NOMO-1 treated with dmso at 0.1 percent for 144 hours (cell line): ENCODE results near the gene HOXC9.

Source experiments
- DNase-seq: peaks from one replicate; lab custom pipeline; 2025; ENCODE audit not compliant: unreplicated experiment; lab: John Stamatoyannopoulos, UW

Gene HOXC9

DNA sequence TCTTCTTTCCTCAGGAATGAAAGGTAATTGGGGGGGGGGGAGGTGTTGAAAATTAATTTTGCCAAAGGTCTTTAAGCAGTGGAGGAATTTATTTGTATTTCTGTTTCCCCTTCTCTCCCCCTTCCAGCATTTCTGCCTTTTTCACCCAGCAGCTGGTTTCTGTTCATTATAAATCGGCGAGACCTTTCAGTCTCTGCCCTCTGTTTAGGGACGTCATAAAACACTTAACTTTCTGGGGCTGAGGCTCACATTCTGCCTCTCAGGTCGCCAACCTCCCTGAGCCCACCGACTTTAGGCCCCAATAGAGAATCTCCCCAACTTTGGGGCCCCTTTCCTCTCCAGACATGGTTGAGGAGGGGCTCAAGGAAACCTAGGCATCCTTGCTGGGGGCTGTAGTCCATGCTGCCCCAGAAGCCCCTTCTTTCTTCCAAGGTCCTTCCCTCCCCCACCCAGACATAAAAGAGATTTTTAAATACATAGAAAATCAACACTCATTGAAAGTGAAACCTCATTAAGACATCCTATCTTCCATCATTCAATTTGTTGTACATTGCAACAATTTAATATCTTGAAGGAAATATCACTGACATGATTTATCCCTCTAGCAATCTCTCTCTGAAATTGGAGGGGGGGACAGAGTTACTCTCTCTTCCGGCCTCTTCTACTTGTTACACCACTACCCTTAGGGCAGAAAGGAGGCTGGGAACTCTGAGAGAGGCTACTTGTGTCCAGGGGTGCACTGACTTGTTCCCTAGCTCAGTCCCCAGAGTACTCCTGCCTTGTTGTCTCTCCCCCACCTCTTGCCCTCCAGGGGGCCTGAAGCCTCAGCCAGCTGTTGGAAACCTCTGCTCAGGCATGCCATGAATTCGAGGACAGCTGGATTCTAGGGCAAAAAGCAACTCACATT, 25.8 kb downstream of the HOXC9 start:
- no peak for DNase-seq

DNA sequence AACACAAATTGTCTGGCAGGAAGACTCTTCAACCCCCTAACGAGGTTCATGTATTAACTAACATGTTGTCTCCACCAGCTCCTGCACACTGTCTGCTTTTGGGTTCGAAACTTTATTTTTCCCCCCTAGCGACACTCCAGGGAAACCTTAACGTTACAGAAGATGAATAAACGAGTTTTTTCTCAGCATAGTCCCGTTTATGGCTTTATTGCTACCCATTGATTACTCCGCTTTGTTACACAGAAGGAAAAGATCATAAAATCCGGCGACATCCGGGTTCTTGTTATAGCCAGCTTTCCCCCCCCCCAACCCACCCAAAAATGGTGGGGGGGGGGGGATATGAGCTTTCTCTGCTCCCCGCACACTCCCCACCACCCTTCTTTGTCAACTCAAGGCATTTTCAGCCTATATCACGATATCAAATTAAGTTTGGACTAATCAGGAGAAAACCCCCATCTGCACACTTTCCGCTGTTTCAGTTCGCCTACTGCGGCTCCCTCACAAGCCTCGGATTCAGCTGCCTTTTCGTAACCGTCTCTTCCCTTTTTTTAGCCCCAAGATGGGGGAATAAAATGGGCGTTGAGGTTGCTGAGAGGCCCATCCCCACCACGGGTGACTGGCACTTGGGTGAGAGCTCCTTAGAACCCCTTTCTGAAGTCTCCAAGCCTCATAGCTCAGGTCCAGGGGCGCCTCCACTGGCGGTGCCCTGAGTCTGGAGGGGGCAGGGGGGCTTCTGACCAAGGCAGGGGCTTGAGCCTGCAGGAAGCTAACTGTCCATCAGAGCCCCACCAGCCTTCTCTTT, 26.9 kb downstream of the HOXC9 start:
- DNase-seq, result peak; percentile 57

DNA sequence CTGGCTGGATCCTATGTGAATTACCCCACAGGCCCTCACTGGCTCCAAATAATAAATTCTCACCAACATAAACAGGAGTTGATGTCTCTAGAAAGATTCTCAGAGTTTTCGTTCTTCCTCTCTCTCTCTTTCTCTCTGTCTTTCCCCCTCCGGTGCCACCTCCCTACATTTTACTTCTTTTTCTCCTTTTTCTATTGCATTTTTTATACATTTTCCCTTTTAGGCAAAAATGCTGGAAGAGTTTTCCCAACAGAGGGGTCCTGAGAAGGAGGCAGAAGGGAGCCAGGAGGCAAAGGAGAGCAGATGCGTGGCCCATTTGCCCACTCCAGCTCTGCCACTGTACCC, 27.5 kb downstream of the HOXC9 start:
- no peak for DNase-seq

DNA sequence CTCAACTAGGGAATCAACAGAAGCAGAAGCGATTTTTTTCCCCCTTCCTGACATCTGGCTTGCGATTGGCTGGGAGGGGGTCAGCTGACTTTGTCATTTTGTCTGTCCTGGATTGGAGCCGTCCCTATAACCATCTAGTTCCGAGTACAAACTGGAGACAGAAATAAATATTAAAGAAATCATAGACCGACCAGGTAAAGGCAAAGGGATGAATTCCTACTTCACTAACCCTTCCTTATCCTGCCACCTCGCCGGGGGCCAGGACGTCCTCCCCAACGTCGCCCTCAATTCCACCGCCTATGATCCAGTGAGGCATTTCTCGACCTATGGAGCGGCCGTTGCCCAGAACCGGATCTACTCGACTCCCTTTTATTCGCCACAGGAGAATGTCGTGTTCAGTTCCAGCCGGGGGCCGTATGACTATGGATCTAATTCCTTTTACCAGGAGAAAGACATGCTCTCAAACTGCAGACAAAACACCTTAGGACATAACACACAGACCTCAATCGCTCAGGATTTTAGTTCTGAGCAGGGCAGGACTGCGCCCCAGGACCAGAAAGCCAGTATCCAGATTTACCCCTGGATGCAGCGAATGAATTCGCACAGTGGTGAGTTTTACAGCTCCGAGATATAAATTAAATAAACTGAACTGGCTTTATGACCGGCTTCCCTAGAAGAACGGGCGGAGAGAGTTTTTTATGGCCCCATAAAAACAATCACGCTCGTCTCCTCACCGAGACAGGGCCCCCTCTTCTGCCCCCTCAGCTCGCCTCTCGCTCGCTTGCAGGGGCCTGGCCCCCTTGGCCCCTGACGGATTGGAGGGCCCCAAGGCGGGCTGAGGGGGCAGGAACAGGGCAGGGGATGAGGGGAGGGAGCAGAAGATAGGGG, 28.6 kb downstream of the HOXC9 start, which contains the start of gene HOXC6:
HOXC6 (plus strand) TSS at position 127 of the 888 bp plus-strand sequence; CDS start at position 209, 82 bp downstream.
- peak; percentile 75 for DNase-seq

DNA sequence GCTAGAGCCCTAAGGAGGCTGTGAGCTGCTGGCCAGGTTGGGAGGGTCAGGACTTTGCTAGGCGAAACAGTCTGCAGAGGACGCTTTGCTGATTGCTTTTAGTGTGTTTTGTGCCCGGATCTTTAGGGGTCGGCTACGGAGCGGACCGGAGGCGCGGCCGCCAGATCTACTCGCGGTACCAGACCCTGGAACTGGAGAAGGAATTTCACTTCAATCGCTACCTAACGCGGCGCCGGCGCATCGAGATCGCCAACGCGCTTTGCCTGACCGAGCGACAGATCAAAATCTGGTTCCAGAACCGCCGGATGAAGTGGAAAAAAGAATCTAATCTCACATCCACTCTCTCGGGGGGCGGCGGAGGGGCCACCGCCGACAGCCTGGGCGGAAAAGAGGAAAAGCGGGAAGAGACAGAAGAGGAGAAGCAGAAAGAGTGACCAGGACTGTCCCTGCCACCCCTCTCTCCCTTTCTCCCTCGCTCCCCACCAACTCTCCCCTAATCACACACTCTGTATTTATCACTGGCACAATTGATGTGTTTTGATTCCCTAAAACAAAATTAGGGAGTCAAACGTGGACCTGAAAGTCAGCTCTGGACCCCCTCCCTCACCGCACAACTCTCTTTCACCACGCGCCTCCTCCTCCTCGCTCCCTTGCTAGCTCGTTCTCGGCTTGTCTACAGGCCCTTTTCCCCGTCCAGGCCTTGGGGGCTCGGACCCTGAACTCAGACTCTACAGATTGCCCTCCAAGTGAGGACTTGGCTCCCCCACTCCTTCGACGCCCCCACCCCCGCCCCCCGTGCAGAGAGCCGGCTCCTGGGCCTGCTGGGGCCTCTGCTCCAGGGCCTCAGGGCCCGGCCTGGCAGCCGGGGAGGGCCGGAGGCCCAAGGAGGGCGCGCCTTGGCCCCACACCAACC, 29.8 kb downstream of the HOXC9 start:
- DNase-seq, result no peak

DNA sequence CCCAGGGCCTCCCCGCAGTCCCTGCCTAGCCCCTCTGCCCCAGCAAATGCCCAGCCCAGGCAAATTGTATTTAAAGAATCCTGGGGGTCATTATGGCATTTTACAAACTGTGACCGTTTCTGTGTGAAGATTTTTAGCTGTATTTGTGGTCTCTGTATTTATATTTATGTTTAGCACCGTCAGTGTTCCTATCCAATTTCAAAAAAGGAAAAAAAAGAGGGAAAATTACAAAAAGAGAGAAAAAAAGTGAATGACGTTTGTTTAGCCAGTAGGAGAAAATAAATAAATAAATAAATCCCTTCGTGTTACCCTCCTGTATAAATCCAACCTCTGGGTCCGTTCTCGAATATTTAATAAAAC, 30.5 kb downstream of the HOXC9 start:
- DNase-seq, result no peak

DNA sequence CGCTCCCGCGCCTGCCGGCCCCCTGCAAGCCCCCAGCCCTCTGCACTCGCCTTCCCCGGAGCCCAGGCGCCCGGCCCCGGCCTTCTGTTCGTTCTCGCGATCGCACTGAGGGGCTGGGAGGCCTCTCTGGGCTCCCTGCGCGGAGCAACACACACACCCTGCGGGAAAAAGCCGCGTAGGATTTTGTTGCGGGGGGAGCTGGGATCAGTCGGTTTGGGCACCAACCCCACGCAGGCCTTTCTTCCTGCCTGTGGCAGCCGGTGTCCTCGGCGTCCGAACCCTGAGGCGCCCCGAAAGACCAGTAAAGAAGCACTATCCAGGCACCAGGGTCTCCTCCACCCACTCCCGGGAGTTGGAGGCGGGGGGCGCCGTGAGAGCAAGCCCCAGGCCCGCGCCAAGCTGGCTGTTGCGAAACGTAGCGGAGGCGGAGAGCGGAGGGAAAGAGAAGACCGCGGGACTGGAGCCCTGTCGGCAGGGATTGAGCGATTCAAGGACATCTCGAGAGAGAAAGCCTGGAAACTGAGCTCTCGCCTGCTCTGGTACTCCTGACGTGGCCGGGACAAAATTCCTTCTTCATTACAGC, 31.0 kb downstream of the HOXC9 start:
- no peak for DNase-seq

DNA sequence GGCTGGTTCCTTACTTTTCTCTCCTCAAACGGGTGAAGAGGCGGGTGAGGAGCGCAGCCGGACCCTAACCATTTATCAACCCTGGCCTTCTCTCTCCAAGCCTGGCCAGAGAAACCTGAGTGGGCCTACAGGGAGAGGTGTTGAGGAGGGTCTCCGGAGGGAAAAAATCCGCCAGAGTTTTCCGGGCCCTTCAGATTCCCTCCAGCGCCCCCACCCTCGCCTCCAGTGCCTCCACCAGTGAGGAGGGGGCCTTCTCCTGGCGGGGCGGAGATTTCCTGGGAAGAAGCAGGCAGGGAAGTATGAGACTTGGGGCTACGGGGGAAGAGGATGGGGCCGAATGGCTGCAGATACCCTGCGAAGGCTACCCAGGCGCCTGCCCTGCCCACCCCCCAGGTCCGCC, 31.5 kb downstream of the HOXC9 start:
- DNase-seq, result no peak

DNA sequence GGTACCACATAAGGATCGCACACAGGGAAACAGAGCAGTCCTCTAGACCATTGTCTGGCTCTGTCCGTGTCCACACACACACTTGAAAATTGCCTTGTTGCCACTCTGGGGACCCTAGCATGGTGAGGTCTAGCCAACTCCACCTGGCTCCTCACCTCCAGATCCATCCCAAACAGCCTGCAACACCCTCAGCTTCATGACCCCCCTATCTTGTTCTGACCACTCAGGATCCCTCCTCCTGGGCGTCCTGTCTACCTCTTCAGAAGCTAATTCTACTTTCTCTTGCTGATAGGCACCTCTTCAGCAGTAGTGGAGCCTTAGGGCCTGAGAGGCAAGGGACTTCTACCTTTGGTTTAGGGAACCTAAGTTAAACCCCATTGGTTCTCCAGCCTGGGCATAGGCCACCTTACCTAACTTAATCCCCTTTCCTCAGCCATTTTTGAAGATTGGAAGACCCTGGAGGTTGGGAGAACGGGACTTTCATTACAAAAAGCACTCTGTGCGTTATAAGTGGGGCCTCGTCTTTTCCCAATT, 32.2 kb downstream of the HOXC9 start:
- no peak for DNase-seq

DNA sequence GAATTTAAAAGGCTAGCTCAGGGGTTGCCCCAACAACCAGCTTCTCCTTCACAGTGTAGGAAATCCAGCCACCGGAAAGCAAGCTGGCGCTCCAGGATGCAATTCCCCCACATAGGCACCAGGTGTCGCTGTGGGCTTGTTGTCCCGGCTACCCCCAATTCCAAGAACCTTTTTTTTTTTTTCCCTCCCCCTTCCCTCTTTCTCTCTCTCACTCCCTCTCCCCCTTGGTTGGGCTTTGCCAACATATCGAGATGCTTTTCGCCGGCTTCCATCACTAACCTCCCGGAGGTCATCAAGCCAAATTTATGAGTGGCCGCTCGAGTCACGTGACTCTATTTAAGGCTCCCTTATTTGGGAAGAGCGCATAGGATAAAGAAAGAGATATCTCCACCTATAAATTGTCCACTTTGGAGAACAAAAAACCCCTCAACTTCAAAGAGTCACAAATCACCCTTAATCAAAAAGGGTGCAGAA, 32.7 kb downstream of the HOXC9 start, which contains the start of gene HOXC5:
HOXC5 (plus strand) TSS at position 424 of the 474 bp plus-strand sequence. CDS start 73 bp downstream, outside the sequence.
- DNase-seq, result peak; percentile 23

DNA sequence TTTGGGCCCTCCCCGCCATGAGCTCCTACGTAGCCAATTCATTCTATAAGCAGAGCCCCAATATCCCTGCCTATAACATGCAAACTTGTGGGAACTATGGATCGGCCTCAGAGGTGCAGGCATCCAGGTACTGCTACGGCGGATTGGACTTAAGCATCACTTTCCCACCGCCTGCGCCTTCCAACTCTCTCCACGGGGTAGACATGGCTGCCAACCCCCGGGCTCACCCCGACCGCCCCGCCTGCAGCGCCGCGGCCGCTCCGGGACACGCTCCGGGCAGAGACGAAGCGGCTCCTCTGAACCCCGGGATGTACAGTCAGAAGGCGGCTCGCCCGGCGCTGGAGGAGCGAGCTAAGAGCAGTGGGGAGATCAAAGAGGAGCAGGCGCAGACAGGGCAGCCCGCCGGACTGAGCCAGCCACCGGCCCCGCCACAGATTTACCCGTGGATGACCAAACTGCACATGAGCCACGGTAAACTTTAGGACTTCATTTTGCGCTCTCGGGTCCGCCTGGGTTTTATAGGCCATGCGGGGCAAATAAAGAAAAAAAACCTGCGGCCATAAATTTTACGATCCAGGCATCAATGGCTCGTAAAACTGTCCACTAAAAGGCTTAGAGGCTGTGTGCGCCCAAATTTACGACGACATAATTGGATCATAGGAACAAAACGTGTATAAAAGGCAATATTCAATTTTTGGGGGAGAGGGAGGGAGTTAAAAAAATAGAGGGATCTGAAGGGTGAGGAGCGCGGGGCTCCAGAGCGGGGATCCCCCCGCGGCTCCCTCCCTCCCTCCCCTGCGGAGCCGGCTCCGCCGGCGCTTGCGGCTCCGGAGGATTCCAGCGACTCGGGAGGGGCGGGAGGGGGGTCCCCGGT, 33.4 kb downstream of the HOXC9 start:
- no peak for DNase-seq

DNA sequence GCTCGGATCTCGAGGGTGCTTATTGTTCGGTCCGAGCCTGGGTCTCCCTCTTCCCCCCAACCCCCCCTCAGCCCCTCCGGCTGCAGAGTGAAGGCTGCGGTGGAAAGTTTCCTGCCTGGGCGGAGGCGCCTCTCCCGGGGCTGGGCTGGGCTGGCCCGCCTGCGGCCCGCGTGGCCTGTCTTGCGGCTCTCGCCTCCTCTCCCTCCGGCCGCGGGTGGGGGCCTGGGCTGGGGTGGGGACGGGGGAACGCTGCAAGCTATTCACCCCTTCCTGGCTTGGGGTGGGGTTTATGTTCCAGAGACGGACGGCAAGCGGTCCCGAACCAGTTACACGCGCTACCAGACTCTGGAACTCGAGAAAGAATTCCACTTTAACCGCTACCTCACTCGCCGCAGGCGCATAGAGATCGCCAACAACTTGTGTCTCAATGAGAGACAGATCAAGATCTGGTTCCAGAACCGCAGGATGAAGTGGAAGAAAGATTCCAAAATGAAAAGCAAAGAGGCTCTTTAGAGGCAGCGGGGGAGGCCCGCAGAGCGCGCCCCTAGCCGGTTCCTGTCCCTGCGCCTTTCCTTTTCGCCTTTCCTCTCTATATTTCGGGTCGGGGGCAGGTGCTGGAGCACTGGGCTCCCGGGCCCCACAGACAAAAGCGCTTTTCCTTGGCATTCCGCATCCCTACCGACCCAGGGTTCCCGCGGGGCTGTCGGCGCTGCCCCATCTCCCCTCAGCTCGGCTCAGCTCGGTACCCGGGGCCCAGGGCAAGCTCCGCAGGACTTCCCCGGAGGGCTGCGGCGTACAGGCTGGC, 34.2 kb downstream of the HOXC9 start:
- no peak for DNase-seq

DNA sequence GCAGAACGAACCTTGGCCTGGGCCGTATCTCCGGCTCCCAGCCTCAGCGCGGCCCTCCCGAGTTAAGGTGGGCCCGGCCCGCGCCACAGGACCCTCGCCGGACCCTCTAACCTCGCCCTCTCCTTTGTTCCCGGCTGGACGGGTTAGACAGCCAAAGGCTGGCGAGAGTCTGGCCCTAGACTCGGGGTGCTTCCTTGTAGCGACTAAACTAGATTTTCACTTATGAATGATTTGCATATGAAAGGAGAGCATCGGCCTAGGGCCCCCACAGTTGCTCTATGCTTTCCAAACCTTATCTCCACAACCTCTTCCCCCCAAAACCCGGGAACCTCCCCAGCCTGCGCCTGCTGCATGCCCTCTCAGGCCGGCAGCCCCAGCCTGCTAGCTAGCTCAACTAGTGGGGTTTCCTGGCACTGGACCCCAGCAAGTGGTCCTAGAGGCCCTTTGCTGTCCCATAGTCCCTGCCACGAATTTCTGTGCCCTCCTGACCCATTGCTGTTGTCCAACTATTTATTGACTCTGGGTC, 34.9 kb downstream of the HOXC9 start:
- no peak for DNase-seq

DNA sequence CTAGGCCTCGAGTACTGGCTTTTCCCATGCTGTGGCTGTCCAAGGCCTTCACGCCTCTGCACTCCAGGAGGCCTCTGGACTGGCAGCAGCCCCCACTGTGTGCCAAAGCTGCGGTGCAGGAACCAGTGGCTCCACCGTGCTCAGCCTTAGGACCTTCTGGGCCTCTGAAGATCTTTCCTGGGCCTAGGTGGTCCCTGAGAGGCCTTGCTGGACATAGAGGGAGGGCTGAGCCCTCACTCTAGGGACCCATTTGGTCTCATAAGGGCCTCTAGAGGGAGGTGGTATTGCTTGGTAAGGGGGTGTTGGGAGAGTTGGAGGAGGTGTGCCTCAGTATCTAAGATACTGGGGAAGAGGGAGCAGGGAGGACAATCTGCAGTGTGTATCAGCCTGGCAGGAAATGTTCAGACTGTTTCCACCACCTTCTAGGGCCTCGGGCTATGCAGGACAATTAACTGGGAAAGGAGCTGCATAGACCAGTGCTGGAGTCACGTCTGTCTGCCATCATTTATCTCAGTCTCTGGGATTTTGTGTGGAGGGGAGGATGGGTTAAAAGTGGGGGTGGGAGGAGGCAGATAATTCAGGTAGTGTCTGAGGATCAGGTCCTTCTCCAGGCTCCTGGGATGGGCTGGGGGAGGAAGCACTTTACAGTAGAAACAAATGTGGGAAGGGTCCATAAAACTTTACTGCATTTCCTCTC, 35.8 kb downstream of the HOXC9 start:
- DNase-seq, result no peak

DNA sequence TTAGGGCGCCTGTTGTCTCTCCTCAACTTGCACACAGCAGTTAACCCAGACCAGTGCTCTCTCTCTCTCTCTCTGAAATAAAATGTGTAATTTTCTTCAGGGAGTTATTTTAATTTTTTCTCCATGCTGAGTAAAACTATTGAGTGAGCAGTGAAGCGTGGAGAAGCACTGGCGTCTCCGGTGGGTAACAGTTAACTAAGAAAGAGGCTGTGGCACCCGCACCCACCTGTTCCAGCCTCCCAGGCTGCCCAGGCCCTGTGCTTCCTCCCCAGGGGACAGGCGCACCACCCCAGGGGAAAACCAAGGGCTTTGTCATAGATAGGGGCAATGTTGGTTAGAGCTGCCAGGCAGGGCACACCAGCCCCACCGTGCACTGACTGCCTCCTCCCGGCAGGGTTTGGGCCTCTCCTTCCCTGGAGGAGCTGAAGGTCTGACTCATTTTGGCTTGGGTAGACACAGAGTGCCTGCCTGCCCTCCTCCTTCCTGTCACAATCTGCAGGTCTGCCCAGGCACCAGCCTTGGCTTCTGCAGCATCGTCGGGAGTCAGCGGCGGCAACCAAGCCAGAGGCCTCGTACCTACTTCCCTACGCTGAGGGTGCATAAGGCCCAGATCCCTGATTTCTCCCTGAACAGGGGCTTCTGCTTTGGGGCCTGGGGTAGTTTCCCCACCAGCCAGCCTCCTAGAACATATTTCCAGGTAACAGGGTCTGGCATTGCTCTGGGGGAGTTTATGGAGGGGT, 36.8 kb downstream of the HOXC9 start:
- no peak for DNase-seq
